ENCODE results near the gene FAM117A.

Gene FAM117A

GRCh38 chr17:49742166-49742638 lies 21.7 kb downstream of the FAM117A start:
- H3K4me3 ChIP-seq (ENCODE audit: low read length) = peak overlapping the region; percentile 45
- peaks cover 4% of the 10 kb centered on the region; the same call in 1 of the 2 replicates for H3K36me3 ChIP-seq (ENCODE audit: control insufficient read depth, low read length)
- H3K4me2 ChIP-seq (ENCODE audit: low read length) = peak overlapping the region; percentile 64
- H3K9me3 ChIP-seq (ENCODE audit: control insufficient read depth, insufficient read depth, low read length) = no peaks in the 10 kb centered on the region
- H3F3A ChIP-seq (ENCODE audit: control insufficient read depth, insufficient read depth) = 0 out of 2 replicates have a peak, but pooled peaks cover 3% of the 10 kb centered on the region
- no peaks in the 10 kb centered on the region for H3K27me3 ChIP-seq (ENCODE audit: control insufficient read depth, low read length)
- peaks cover 6% of the 10 kb centered on the region; the same call in 1 of the 2 replicates for H3K79me2 ChIP-seq (ENCODE audit: control insufficient read depth, low read length)
- no peaks in the 10 kb centered on the region for H3K9me2 ChIP-seq (replicated peaks; ENCODE audit: control insufficient read depth, low read length)
- H4K20me1 ChIP-seq (ENCODE audit: control insufficient read depth, insufficient read depth, low read depth, low read length) = no peaks in the 10 kb centered on the region
- peaks cover 77% of the 10 kb centered on the region for H3K4me1 ChIP-seq (ENCODE audit: control insufficient read depth, low read length)
- no peak for TF ChIP-seq EZH2phosphoT487 (IDR thresholded peaks at IDR 0.05; ENCODE audit: borderline replicate concordance, low read length)
- no peak for TF ChIP-seq CTCF (IDR thresholded peaks at IDR 0.05; ENCODE audit: low read depth, low read length, poor library complexity, severe bottlenecking)
- peak overlapping the region; percentile 17; the same call in 1 of the 2 replicates for H3K27ac ChIP-seq (ENCODE audit: low read depth, low read length)

DNA sequence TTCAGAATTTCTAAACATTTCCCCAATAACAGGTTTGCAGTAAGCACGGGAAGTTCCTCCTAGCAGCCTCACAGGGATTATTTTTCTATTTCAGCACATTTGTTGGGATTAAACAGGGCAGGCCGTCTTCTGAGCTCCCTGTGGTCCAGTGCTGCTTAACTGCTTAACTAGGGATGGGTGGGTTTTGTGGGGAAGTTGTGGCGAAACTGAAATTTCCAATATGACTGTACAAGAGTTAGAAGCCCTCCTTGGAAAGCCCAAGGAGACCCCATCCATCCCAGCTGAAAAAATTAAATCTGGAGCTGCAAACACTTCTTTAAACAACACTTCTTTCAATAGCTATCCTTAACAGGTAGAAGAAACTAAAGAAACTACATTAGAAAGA lies 22.2 kb downstream of the FAM117A start:
- Histone ChIP-seq H3K27ac (ENCODE audit: low read depth, low read length) (peak overlapping the region; percentile 17), H3K27me3 (ENCODE audit: control insufficient read depth, low read length) (no peaks in the 10 kb centered on the region), H3F3A (ENCODE audit: control insufficient read depth, insufficient read depth) (0 out of 2 replicates have a peak, but pooled peaks cover 3% of the 10 kb centered on the region), H4K20me1 (ENCODE audit: control insufficient read depth, insufficient read depth, low read depth, low read length) (no peaks in the 10 kb centered on the region), H3K9me3 (ENCODE audit: control insufficient read depth, insufficient read depth, low read length) (no peaks in the 10 kb centered on the region), H3K9me2 (replicated peaks; ENCODE audit: control insufficient read depth, low read length) (no peaks in the 10 kb centered on the region), H3K36me3 (ENCODE audit: control insufficient read depth, low read length) (peaks cover 4% of the 10 kb centered on the region; the same call in 1 of the 2 replicates), H3K4me1 (ENCODE audit: control insufficient read depth, low read length) (peaks cover 72% of the 10 kb centered on the region), H3K4me3 (ENCODE audit: low read length) (peak overlapping the region; percentile 45), H3K4me2 (ENCODE audit: low read length) (peak overlapping the region; percentile 64), H3K79me2 (ENCODE audit: control insufficient read depth, low read length) (peaks cover 6% of the 10 kb centered on the region; the same call in 1 of the 2 replicates)
- TF ChIP-seq EZH2phosphoT487 (IDR thresholded peaks at IDR 0.05; ENCODE audit: borderline replicate concordance, low read length) (no peak), CTCF (IDR thresholded peaks at IDR 0.05; ENCODE audit: low read depth, low read length, poor library complexity, severe bottlenecking) (no peak)

- Histone ChIP-seq H3K4me2 (ENCODE audit: low read length) (peak overlapping the region; percentile 64), H3K9me3 (ENCODE audit: control insufficient read depth, insufficient read depth, low read length) (no peaks in the 10 kb centered on the region), H3K4me3 (ENCODE audit: low read length) (peak overlapping the region; percentile 45), H3K27ac (ENCODE audit: low read depth, low read length) (peak overlapping the region; percentile 12; the same call in 1 of the 2 replicates), H3K9me2 (replicated peaks; ENCODE audit: control insufficient read depth, low read length) (no peaks in the 10 kb centered on the region), H3K27me3 (ENCODE audit: control insufficient read depth, low read length) (no peaks in the 10 kb centered on the region), H4K20me1 (ENCODE audit: control insufficient read depth, insufficient read depth, low read depth, low read length) (no peaks in the 10 kb centered on the region), H3K4me1 (ENCODE audit: control insufficient read depth, low read length) (peaks cover 66% of the 10 kb centered on the region), H3K79me2 (ENCODE audit: control insufficient read depth, low read length) (peaks cover 6% of the 10 kb centered on the region; the same call in 1 of the 2 replicates), H3F3A (ENCODE audit: control insufficient read depth, insufficient read depth) (0 out of 2 replicates have a peak, but pooled peaks cover 3% of the 10 kb centered on the region), H3K36me3 (ENCODE audit: control insufficient read depth, low read length) (peaks cover 4% of the 10 kb centered on the region; the same call in 1 of the 2 replicates)
- TF ChIP-seq EZH2phosphoT487 (IDR thresholded peaks at IDR 0.05; ENCODE audit: borderline replicate concordance, low read length) = no peak
- no peak for TF ChIP-seq CTCF (IDR thresholded peaks at IDR 0.05; ENCODE audit: low read depth, low read length, poor library complexity, severe bottlenecking)
Observed at GRCh38 chr17:49741009-49741691, 22.8 kb downstream of the FAM117A start.

Measured in DOHH2 (cell line).